Measurements from ENCODE around the gene GTF2E1. TPM values are rescaled to one million over a fixed set of nuclear protein-coding genes. Genes with fewer than 3 reads are reported as not detected.
A peak's percentile ranks its signal among the peaks of the same experiment; 100 is the strongest.

GTF2E1 gene
- total and polyA plus RNA-seq, 2 donors (not counting 1 experiment from before 2014, with no cell fraction given) = 6.0 to 24.7 TPM

- Mint-ChIP-seq H3K27me3 (no peaks in the 10 kb centered on the region), H3K4me3 (peak overlapping the region; percentile 95), H3K4me1 (peaks cover 29% of the 10 kb centered on the region), H3K9me3 (ENCODE audit: insufficient read depth) (no peaks in the 10 kb centered on the region), H3K27ac (peak overlapping the region; percentile 96)
- intact Hi-C loops (cut with micrococcal nuclease) = loop anchor here (1.0 to 5.0 kb wide), 8 partner anchors 24 to 1502 kb away; partner anchors contain the start of genes B4GALT4, CFAP91, COX17 and LRRC58
- Histone ChIP-seq H3K9ac (ENCODE audit: low read length) (peak overlapping the region; percentile 99), H3K27ac (ENCODE audit: low read length in 2 of 2) (peak overlapping the region; percentile 99 to 100), H3K4me2 (replicated peaks; ENCODE audit: low read depth, low read length, poor library complexity, severe bottlenecking) (peak overlapping the region; percentile 76), H4K20me1 (ENCODE audit: control insufficient read depth, insufficient read depth, low read length, poor library complexity, severe bottlenecking) (peaks cover 8% of the 10 kb centered on the region), H3K4me1 (ENCODE audit: control insufficient read depth in 2 of 2, insufficient read depth in 2 of 2, low read length in 2 of 2) (peaks cover 12 to 15% of the 10 kb centered on the region in 2 donors), H3K4me3 (ENCODE audit: control extremely low read depth in 1 of 5, extremely low read depth in 1 of 5, insufficient read depth in 1 of 5, low read depth in 2 of 5, low read length in 4 of 5) (peak overlapping the region; percentile 78 to 98 (median 94)), H3K27me3 (replicated peaks in 1 of 4; ENCODE audit: control extremely low read depth in 1 of 4, control insufficient read depth in 3 of 4, insufficient read depth in 4 of 4, low read length in 3 of 4) (no peaks in the 10 kb centered on the region), H3K79me2 (ENCODE audit: control insufficient read depth, insufficient read depth, low read length) (peaks cover 57% of the 10 kb centered on the region), H3K36me3 (replicated peaks in 1 of 2; ENCODE audit: control extremely low read depth in 1 of 2, control insufficient read depth in 1 of 2, extremely low read depth in 1 of 2, insufficient read depth in 2 of 2, low read length in 1 of 2) (peaks cover 0 to 3% of the 10 kb centered on the region in 2 experiments), H3K9me3 (ENCODE audit: control extremely low read depth in 1 of 3, control insufficient read depth in 2 of 3, insufficient read depth in 1 of 3, low read length in 2 of 3) (no peaks in the 10 kb centered on the region), H2AFZ (ENCODE audit: insufficient read depth, low read depth, low read length, poor library complexity, severe bottlenecking) (peak overlapping the region; percentile 88)
- 0% methylated on average over 23 of the region's 26 CpGs for WGBS (ENCODE audit: insufficient coverage)
- ATAC-seq (ENCODE audit: low read depth) (peak; percentile 3), DNase-seq (no peak)
- no peak for TF ChIP-seq EZH2 (IDR thresholded peaks at IDR 0.05; ENCODE audit: borderline replicate concordance, insufficient read depth, low read depth, low read length, poor library complexity, severe bottlenecking)
- TF ChIP-seq CTCF (IDR thresholded peaks at IDR 0.05) = no peak
- ChIA-PET POLR2A (interaction anchor here (0.8 kb wide), 1 partner anchor 147 kb away, joined by 4 read pairs; the partner anchor contains the start of gene NDUFB4), CTCF (interaction anchor here (1.4 kb wide), 1 partner anchor 36 kb away, joined by 4 read pairs; no protein-coding TSS in a partner anchor)
Observed at GRCh38 chr3:120742849-120743365, 363 bp downstream of the GTF2E1 start.

GRCh38 chr3:120743556-120744195, 1.1 kb downstream of the GTF2E1 start:
- Histone ChIP-seq H2AFZ (ENCODE audit: insufficient read depth, low read depth, low read length, poor library complexity, severe bottlenecking) (peak overlapping the region; percentile 88), H3K79me2 (ENCODE audit: control insufficient read depth, insufficient read depth, low read length) (peaks cover 57% of the 10 kb centered on the region), H3K4me3 (ENCODE audit: control extremely low read depth in 1 of 5, extremely low read depth in 1 of 5, insufficient read depth in 1 of 5, low read depth in 2 of 5, low read length in 4 of 5) (peak overlapping the region; percentile 78 to 98 (median 94)), H3K9ac (ENCODE audit: low read length) (peak overlapping the region; percentile 99), H3K36me3 (replicated peaks in 1 of 2; ENCODE audit: control extremely low read depth in 1 of 2, control insufficient read depth in 1 of 2, extremely low read depth in 1 of 2, insufficient read depth in 2 of 2, low read length in 1 of 2) (no peaks in the 10 kb centered on the region), H3K9me3 (ENCODE audit: control extremely low read depth in 1 of 3, control insufficient read depth in 2 of 3, insufficient read depth in 1 of 3, low read length in 2 of 3) (no peaks in the 10 kb centered on the region), H3K27ac (ENCODE audit: low read length in 2 of 2) (no peak overlapping the region), H3K4me1 (ENCODE audit: control insufficient read depth in 2 of 2, insufficient read depth in 2 of 2, low read length in 2 of 2) (peaks cover 12 to 15% of the 10 kb centered on the region in 2 donors), H3K27me3 (replicated peaks in 1 of 4; ENCODE audit: control extremely low read depth in 1 of 4, control insufficient read depth in 3 of 4, insufficient read depth in 4 of 4, low read length in 3 of 4) (no peaks in the 10 kb centered on the region), H4K20me1 (ENCODE audit: control insufficient read depth, insufficient read depth, low read length, poor library complexity, severe bottlenecking) (peaks cover 8% of the 10 kb centered on the region), H3K4me2 (replicated peaks; ENCODE audit: low read depth, low read length, poor library complexity, severe bottlenecking) (peak overlapping the region; percentile 76)
- ChIA-PET CTCF (no interaction called here), POLR2A (no interaction called here)
- peak overlapping the region; percentile 95 for H3K4me3 Mint-ChIP-seq
- 59% methylated on average over 3 of the region's 6 CpGs for WGBS (ENCODE audit: insufficient coverage)
- no peaks in the 10 kb centered on the region for H3K9me3 Mint-ChIP-seq (ENCODE audit: insufficient read depth)
- H3K4me1 Mint-ChIP-seq = peaks cover 29% of the 10 kb centered on the region
- DNase-seq = no peak
- no peaks in the 10 kb centered on the region for H3K27me3 Mint-ChIP-seq
- intact Hi-C loops (cut with micrococcal nuclease) = loop anchor here (2.0 to 5.0 kb wide), 5 partner anchors 25 to 1503 kb away; partner anchors contain the start of genes B4GALT4, CFAP91 and LRRC58
- H3K27ac Mint-ChIP-seq = peak overlapping the region; percentile 96
- no peak for ATAC-seq (ENCODE audit: low read depth)
- no peak for TF ChIP-seq CTCF (IDR thresholded peaks at IDR 0.05)
- TF ChIP-seq EZH2 (IDR thresholded peaks at IDR 0.05; ENCODE audit: borderline replicate concordance, insufficient read depth, low read depth, low read length, poor library complexity, severe bottlenecking) = no peak

Measured in B cell (primary cell).